Peyer's patch (tissue), 4 donors: ENCODE measurements around the gene FN3K.

ENCODE experiments used
- CTCF ChIP-seq, 6 experiments: fragments of 450-650 bp in 4 of 6; fragments of 200-600 bp in 2 of 6; sonication (generic) in 1 of 6; IDR thresholded peaks; one replicate each; pipeline ENCODE4 v1.5.1; 2017 to 2019; ENCODE audit warnings: antibody characterized with exemption in 6 of 6, mild to moderate bottlenecking in 3 of 6, moderate library complexity in 1 of 6
- POLR2A ChIP-seq, 2 donors: fragments of 450-650 bp; IDR thresholded peaks; one replicate each; pipeline ENCODE4 v1.5.1; 2017; ENCODE audit warnings: antibody characterized with exemption in 2 of 2, mild to moderate bottlenecking in 2 of 2, moderate library complexity in 2 of 2

GRCh38 chr17:82687871-82688270 is 47.5 kb upstream of the FN3K start:
- TF ChIP-seq CTCF (IDR thresholded peaks at IDR 0.05) (no peak), POLR2A (IDR thresholded peaks at IDR 0.05) (no peak)
